ENCODE data around the gene LSAMP. TPM values are rescaled to one million over a fixed set of nuclear protein-coding genes. Genes with fewer than 3 reads are reported as not detected.
A peak's percentile ranks its signal among the peaks of the same experiment; 100 is the strongest.

The LSAMP gene
- polyA plus RNA-seq, 3 donors: 11.2 to 14.7 (median 13.7) TPM

- DNase-seq (ENCODE audit: extremely low read depth in 1 of 11, low read depth in 9 of 11, low spot score in 4 of 11): no peak
Measured at GRCh38 chr3:116443191-116443661, 2.1 kb downstream of the LSAMP start.

DNA sequence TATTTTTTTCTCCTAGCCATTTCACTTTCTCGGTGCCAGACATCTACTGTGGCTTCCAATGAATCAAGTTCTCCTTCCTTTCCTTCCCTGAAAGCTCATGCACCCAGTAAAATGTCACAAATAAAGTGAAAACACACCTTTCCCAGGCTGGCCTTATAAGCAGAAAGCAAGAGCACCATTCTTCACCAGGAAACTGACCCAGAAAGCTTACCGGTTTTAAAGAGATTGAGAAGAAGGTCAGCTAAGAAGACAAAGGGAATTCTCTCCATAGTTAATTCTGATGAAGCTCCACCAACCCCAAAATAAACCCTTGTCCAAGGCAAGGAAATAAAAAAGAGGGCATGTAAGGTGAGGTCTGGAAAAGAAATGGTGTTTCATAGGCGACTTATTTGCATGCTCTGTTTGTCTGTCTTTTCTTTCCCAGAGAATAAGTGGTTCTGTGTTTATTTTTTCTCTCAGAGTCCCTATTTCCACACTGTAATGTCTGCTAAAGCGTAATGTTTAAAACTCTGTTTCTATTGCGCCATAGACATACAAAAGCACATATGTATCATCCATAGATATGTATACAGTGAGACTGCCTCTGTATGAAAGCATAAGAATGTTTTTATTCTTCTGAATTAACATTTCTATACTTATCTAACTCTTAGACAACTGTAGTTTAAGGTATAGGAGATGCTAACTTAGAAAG lies 2.8 kb downstream of the LSAMP start:
- DNase-seq (ENCODE audit: extremely low read depth in 1 of 11, low read depth in 9 of 11, low spot score in 4 of 11): no peak

DNA sequence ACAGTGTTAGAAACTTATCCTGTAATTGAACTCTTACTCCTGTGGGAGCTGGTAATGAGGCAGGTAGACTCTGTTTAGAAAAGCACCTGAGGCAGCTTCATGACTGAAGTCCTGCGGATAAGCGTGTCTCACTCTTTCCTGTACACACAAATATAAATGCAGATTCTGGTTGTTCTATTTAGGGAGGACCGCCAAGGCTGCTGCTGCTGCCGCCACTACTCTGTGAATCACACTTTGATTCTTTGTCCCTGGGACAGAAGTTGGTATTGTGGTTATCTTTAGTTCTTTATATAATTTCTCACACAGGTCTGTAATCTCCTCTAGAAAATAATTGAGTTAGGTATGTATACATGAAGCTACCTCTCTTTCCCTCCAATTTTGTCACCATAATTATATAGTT lies 3.6 kb downstream of the LSAMP start:
- no peak for DNase-seq (ENCODE audit: extremely low read depth in 1 of 11, low read depth in 9 of 11, low spot score in 4 of 11)

DNA sequence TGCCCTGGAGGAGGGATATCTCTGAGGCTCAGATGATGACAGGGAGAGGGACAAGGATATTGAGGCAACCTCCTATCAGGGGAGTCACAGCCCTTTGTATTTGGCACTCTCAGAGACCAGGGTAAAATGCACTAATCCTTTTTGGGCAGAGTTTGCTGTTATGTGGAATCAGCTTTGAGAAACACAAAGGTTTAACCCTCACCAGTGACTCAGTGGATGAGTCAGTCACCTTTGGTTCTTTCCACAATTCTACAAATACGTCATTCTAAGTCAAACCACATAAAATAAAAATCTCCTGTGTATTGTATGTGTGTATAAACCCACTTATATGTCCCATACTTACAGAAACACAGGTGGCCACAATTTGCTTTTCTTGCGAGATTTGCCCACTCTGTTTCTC lies 5.1 kb downstream of the LSAMP start:
- no peak for DNase-seq (ENCODE audit: extremely low read depth in 1 of 11, low read depth in 9 of 11, low spot score in 4 of 11)

- no peak for DNase-seq (ENCODE audit: extremely low read depth in 1 of 11, low read depth in 9 of 11, low spot score in 4 of 11)
Measured at GRCh38 chr3:116433552-116433951, 11.7 kb downstream of the LSAMP start.

DNA sequence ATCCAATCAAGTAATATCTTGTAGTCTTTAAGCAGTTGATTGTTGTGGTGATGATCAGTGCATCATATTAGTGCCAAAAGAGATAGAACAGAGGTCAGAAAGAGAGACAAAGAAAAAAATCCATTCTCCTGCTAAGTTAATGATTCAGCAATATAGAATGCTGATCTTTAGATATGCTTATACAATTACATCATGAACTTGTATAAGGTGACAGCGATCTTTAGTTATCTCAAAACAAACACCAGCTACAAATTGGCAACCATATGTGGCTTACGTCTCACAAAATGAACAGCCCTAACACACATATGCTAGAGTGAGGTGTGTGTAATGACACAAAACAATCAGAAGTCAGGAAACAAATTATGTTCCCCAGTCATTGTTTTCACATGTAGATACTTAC lies 12.5 kb downstream of the LSAMP start:
- no peak for DNase-seq (ENCODE audit: extremely low read depth in 1 of 11, low read depth in 9 of 11, low spot score in 4 of 11)

GRCh38 chr3:116429479-116430269 lies 15.6 kb downstream of the LSAMP start:
- DNase-seq (ENCODE audit: extremely low read depth in 1 of 11, low read depth in 9 of 11, low spot score in 4 of 11): no peak

GRCh38 chr3:116426036-116426435 lies 19.3 kb downstream of the LSAMP start:
- no peak for DNase-seq (ENCODE audit: extremely low read depth in 1 of 11, low read depth in 9 of 11, low spot score in 4 of 11)

GRCh38 chr3:116425126-116425525 lies 20.2 kb downstream of the LSAMP start:
- DNase-seq (ENCODE audit: extremely low read depth in 1 of 11, low read depth in 9 of 11, low spot score in 4 of 11): no peak

DNA sequence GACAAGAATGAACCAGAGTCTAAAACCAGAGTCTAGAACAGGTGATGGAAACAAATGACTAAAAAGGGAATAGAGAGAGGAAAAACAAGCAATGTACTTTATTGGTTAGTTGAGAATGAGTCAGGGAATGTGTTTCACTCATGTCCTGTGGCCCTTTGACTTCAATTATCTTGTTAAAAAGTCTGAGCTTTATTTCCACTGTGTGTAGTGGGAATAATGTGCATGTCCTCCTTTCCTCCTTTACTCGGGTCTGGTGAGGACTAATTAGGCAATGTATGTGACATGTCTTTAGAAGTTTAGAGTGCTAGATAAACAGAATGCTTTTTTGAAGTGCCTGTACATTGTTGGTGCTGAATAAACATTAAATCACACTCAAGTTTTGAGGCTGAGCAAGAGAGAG lies 21.3 kb downstream of the LSAMP start:
- DNase-seq (ENCODE audit: extremely low read depth in 1 of 11, low read depth in 9 of 11, low spot score in 4 of 11): no peak

DNA sequence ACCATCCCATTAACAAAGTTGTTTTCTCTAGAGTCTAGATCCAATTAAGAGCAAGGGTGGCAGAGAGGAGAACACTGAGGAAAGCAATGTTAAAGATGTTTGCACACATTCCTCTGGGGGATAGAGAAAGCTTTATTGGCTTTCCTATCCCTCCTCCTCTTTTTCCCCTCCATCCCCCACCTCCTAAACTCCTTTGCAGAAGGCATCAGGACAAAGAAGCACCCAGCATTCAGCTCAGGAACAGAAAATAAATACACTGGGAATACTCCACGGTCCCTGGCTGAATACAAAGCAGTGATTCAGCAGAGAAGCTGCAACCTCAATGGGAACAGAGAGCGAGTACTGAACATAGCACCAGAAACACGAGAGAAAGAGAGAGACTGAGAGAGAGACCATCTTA lies 21.9 kb downstream of the LSAMP start:
- DNase-seq (ENCODE audit: extremely low read depth in 1 of 11, low read depth in 9 of 11, low spot score in 4 of 11): no peak

GRCh38 chr3:116417151-116417550 lies 28.1 kb downstream of the LSAMP start:
- no peak for DNase-seq (ENCODE audit: extremely low read depth in 1 of 11, low read depth in 9 of 11, low spot score in 4 of 11)

DNA sequence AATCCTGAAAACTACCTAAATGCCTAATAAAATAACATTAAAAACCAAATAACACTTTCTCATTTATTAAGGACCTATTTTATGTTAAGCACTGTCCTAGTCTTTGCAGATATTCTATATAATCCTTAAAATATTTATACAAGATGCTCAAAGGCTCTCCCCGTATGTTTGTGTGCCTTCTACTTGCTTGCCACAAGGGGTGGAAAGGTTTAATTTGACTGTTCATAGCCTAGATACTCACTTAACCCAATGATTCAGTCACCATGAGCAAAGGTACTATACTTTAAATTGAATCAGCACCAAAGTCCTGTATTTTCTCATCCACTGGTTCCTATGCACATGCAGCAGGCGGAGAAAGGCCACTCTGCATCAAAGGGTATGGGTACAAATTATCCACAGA lies 32.0 kb downstream of the LSAMP start:
- DNase-seq (ENCODE audit: extremely low read depth in 1 of 11, low read depth in 9 of 11, low spot score in 4 of 11): no peak

GRCh38 chr3:116408473-116408872 lies 36.8 kb downstream of the LSAMP start:
- DNase-seq (ENCODE audit: extremely low read depth in 1 of 11, low read depth in 9 of 11, low spot score in 4 of 11): no peak

DNA sequence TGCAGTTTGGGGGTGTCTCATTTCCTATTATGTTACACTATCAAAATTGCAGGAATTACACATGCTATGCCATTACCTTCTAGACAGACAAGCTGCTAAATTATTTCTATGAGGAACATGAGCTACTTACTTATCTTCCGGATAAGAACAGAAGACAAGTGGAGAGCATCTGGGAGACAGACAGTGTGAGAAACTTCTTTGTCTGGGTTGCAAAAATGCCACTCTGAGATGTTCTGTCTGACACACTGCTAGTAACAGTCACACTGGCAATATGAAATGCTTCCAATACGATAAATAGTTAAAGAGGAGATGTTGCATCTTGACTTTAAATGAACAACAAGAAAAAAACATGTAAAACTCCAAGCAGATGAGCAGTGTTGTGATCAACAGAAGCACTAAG lies 40.1 kb downstream of the LSAMP start:
- DNase-seq (ENCODE audit: extremely low read depth in 1 of 11, low read depth in 9 of 11, low spot score in 4 of 11): no peak

DNA sequence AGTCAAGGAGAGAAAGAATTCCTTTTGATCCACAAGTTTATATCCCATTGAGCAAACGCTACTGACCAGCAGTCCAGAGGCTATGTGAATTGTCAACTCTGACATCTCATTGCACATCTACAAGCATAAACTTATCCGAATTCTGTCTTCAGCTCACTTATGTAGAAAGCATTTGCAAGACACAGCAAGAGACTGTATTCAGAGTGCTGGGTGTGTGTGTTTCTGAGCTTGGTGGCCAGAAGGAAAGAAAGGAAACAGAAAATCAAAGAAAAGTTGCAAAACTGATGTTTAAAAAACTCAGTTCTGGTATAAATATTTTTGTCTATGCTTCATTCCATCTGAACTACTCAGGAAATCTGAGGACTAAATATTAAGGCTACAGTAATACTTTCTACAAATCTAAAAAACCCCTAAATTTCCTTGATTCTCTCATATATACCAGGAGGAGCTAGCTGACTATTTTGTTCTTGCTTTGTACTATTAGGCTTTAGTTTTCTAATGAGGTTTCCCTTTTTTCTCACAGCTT lies 45.5 kb downstream of the LSAMP start:
- no peak for DNase-seq (ENCODE audit: extremely low read depth in 1 of 11, low read depth in 9 of 11, low spot score in 4 of 11)

DNA sequence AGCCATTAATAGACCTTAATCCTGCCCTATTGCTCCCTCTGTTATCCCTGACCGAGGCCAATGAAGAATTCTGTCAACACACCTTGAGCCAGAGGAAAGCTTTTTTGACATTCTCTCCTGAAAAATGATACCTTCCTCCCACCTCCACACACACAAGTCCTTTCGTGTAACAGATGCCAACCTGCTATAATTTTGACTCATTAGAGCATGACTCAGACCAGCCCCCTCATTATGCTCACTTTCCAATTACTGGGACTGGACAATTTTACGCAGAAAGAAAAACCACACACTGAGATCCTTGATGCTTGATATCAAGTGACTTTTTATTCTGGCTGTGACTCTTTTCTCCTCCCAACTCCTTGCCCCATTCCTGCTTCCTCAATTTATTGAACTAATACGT lies 50.9 kb downstream of the LSAMP start:
- peak in 9 of 11 donors; percentile 3 to 47 (median 19) for DNase-seq (ENCODE audit: extremely low read depth in 1 of 11, low read depth in 9 of 11, low spot score in 4 of 11)

DNA sequence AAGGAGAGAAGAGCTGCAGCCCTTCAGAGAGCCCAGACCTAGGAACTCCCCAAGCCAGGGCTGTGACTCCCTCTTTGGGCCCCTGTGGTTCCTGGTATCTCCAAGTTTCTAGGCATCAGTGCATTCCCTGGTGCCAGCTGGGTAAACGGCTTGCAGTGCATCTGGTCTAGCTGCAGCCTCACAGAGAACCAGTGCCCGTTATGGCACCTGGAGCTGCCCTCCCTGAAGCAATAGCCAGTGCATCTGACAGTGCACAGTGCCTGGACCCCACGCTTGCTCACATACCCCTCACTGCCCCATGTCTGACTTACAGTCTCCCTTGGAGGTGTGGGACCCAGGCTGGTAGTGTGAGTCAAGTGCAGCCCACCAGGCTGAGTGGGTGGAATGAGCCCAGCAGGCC lies 52.1 kb downstream of the LSAMP start:
- no peak for DNase-seq (ENCODE audit: extremely low read depth in 1 of 11, low read depth in 9 of 11, low spot score in 4 of 11)

GRCh38 chr3:116392291-116392690 lies 53.0 kb downstream of the LSAMP start:
- DNase-seq (ENCODE audit: extremely low read depth in 1 of 11, low read depth in 9 of 11, low spot score in 4 of 11): no peak
